IgD-negative memory B cell (primary cell): Measurements from ENCODE around the gene RBMX. TPM values are rescaled to one million over a fixed set of nuclear protein-coding genes. Genes with fewer than 3 reads are reported as not detected.

Experiments used
- H3K27ac Mint-ChIP-seq, 3 donors: one replicate each; pipeline ENCODE4 v1.8.0; 2020 to 2022; ENCODE audit warnings: mild to moderate bottlenecking in 3 of 3, mixed read lengths in 3 of 3, moderate library complexity in 1 of 3
- H3K27me3 Mint-ChIP-seq: one replicate; pipeline ENCODE4 v1.8.0; 2021; ENCODE audit warnings: mixed read lengths
- H3K36me3 Mint-ChIP-seq: one replicate; pipeline ENCODE4 v1.8.0; 2020; ENCODE audit warnings: mild to moderate bottlenecking, mixed read lengths
- H3K4me1 Mint-ChIP-seq, 3 donors: one replicate each; pipeline ENCODE4 v1.8.0; 2020 to 2022; ENCODE audit warnings: mixed read lengths in 3 of 3, mild to moderate bottlenecking in 1 of 3
- H3K4me3 Mint-ChIP-seq, 4 donors: one replicate each; pipeline ENCODE4 v1.8.0; 2020 to 2022; ENCODE audit warnings: mild to moderate bottlenecking in 4 of 4, mixed read lengths in 4 of 4, moderate library complexity in 3 of 4
- H3K9me3 Mint-ChIP-seq, 3 donors: one replicate each; pipeline ENCODE4 v1.8.0; 2020 to 2021; ENCODE audit warnings: mixed read lengths in 3 of 3, mild to moderate bottlenecking in 1 of 3
- polyA plus RNA-seq: library from polyadenylated mRNA; unstranded; fragments of 300-500 nt; fragmentation: Illumina TruSeq; gene quantifications from one replicate; pipeline ENCODE4 v1.2.3, GENCODE V29; 2021

RBMX gene
- polyA plus RNA-seq, 1 donor from 2014 or later: 180 TPM

DNA sequence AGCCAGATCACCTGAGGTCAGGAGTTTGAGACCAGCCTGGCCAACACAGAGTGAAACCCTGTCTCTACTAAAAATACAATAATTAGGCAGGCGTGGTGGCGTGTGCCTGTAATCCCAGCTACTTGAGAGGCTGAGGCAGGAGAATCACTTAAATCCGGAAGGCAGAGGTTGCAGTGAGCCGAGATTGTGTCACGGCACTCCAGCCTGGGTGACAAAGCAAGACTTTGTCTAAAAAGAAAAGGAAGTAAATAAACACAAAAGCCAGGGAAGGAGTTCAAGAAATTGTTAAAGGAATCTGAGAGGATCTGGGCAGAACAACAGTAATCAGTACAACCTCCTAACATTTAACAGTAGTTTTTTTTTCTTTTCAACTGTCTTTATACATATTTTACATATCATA, 51.1 kb downstream of the RBMX start:
- Mint-ChIP-seq H3K4me3 (no peak overlapping the region), H3K4me1 (peaks cover 0 to 2% (median 0%) of the 10 kb centered on the region in 3 donors), H3K27ac (no peak overlapping the region), H3K36me3 (no peaks in the 10 kb centered on the region), H3K9me3 (no peaks in the 10 kb centered on the region), H3K27me3 (peaks cover 1% of the 10 kb centered on the region)

DNA sequence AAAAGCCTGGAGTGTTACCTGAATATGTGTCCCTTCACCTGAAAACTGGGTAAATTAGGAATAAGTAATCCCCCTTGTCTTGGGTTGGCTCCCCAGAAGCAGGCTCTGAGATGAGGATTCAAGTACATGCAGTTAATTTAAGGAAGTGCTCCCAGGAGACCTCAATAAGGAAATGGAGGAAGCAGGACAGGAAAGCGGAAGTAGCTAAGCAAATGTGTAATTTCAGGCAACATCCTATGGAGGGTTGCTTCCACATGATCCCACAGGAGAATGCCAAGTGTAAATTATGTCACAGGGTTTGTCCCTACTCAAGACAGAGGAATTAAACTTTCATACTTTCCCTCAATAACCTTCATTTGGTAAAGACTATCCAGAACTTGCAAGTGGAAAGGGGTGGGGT, 51.7 kb downstream of the RBMX start:
- Mint-ChIP-seq H3K36me3 (no peaks in the 10 kb centered on the region), H3K4me3 (no peak overlapping the region), H3K4me1 (peaks cover 0 to 2% (median 0%) of the 10 kb centered on the region in 3 donors), H3K27me3 (peaks cover 1% of the 10 kb centered on the region), H3K27ac (no peak overlapping the region), H3K9me3 (no peaks in the 10 kb centered on the region)

DNA sequence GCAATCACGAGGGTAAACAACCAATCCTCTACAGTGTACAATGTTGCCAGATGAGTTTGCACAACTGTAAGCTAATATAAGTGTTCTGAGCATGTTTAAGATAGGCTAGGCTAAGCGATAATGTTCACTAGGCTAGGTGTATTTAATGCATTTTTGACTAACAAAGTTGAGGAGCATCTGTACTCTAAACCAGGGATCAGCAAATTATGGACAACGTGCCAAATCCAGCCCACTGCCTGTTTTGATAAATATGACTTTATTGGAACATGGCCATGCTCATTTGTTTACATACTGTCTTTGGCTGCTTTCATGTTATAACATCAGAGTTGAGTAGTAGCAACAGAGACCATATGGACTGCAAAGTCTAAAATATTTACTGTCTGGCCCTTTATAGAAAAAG, 53.5 kb downstream of the RBMX start:
- peaks cover 1% of the 10 kb centered on the region for H3K27me3 Mint-ChIP-seq
- H3K4me1 Mint-ChIP-seq: peaks cover 0 to 2% (median 0%) of the 10 kb centered on the region in 3 donors
- no peaks in the 10 kb centered on the region for H3K36me3 Mint-ChIP-seq
- no peak overlapping the region for H3K27ac Mint-ChIP-seq
- no peaks in the 10 kb centered on the region for H3K9me3 Mint-ChIP-seq
- H3K4me3 Mint-ChIP-seq: no peak overlapping the region

DNA sequence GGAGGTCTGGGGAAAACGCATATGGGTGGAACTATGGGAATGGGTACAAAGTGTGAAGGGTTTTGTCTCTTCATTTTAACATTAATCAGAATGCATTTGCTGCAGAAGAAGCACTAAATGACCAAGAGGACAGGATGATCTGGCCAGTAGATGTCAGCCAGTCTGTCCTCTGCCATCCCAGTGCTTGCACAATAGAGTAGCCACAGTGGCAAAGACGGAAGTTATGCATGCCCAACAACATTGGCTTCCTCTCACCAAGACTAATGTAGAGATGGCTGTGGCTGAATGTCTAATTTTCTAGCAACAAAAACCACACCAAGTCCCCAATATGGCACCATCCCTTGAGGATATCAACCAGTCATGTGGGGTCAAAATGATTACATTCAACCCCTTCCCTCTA, 54.8 kb downstream of the RBMX start:
- H3K4me3 Mint-ChIP-seq: no peak overlapping the region
- H3K36me3 Mint-ChIP-seq: no peaks in the 10 kb centered on the region
- no peaks in the 10 kb centered on the region for H3K9me3 Mint-ChIP-seq
- no peak overlapping the region for H3K27ac Mint-ChIP-seq
- peaks cover 0 to 2% (median 0%) of the 10 kb centered on the region in 3 donors for H3K4me1 Mint-ChIP-seq
- peaks cover 1% of the 10 kb centered on the region for H3K27me3 Mint-ChIP-seq

Other genes starting within 250 kb of the RBMX start
- gene CD40LG, start 232.6 kb downstream of the RBMX start, polyA plus RNA-seq: 2.0 TPM
- 39.6 TPM for gene ARHGEF6, start 99.8 kb downstream of the RBMX start, polyA plus RNA-seq
- gene GPR101, start 153.3 kb upstream of the RBMX start, polyA plus RNA-seq: 0.33 TPM